HEK293 (cell line): ENCODE measurements around the gene MYRIP.

Experiments used
- CTCF ChIA-PET: fragments of 350-600 bp; formaldehyde crosslinking; extraction: SDS; loops from one replicate; lab custom pipeline; 2021; ENCODE audit warnings: antibody characterized with exemption; lab: Yijun Ruan, JAX
- POLR2A ChIA-PET: fragments of 300-600 bp; formaldehyde crosslinking; extraction: SDS; loops from one replicate; lab custom pipeline; 2020; ENCODE audit warnings: antibody characterized with exemption, inconsistent platforms; lab: Yijun Ruan, JAX
- H3K27ac ChIP-seq: fragments of 200-500 bp; sonication (Bioruptor generic); 2 replicates; pipeline ENCODE4 v1.5.1; 2014; ENCODE audit warnings: low read depth, low read length, control low read depth, inconsistent platforms; ENCODE audit errors: extremely low read depth
- H3K36me3 ChIP-seq, 2 experiments: fragments of 200-500 bp in 1 of 2; sonication (Bioruptor generic) in 1 of 2; 1 replicate in 1 of 2; 2 replicates in 1 of 2; pipeline ENCODE4 v1.5.1; 2014 to 2017; ENCODE audit warnings: inconsistent platforms in 2 of 2, low read length in 2 of 2; ENCODE audit not compliant: control insufficient read depth in 2 of 2, insufficient read depth in 1 of 2
- H3K4me1 ChIP-seq: fragments of 200-500 bp; sonication (Bioruptor generic); 2 replicates; pipeline ENCODE4 v1.5.1; 2014; ENCODE audit warnings: mild to moderate bottlenecking, low read length, inconsistent platforms; ENCODE audit not compliant: control insufficient read depth, insufficient read depth
- H3K4me3 ChIP-seq: 2 replicates; pipeline ENCODE4 v1.5.1; 2011; ENCODE audit warnings: low read depth, mild to moderate bottlenecking, control low read depth, low read length, moderate library complexity
- H3K9me3 ChIP-seq: fragments of 200-500 bp; sonication (Bioruptor generic); 2 replicates; pipeline ENCODE4 v1.5.1; 2014; ENCODE audit warnings: low read depth, low read length, inconsistent platforms; ENCODE audit not compliant: control insufficient read depth, insufficient read depth
- ELK4 ChIP-seq: IDR thresholded peaks from 2 replicates; pipeline ENCODE4 v1.6.1; 2011; ENCODE audit warnings: mild to moderate bottlenecking, low read depth, low read length, borderline replicate concordance
- KLF10 ChIP-seq: fragments of 450-650 bp; IDR thresholded peaks from 2 replicates; pipeline ENCODE4 v1.5.1; 2018; ENCODE audit warnings: missing biosample characterization, mild to moderate bottlenecking, missing genetic modification characterization
- MEIS1 ChIP-seq: sonication (generic); formaldehyde crosslinking; IDR thresholded peaks from 2 replicates; pipeline ENCODE4 v1.8.1; 2022; ENCODE audit warnings: missing genetic modification reagents, mild to moderate bottlenecking, borderline replicate concordance
- OVOL3 ChIP-seq: fragments of 450-650 bp; formaldehyde crosslinking; IDR thresholded peaks from 2 replicates; pipeline ENCODE4 v1.5.1; 2016; ENCODE audit warnings: missing biosample characterization, missing genetic modification characterization
- PATZ1 ChIP-seq: fragments of 450-650 bp; formaldehyde crosslinking; IDR thresholded peaks from 2 replicates; pipeline ENCODE4 v1.5.1; 2016; ENCODE audit warnings: missing biosample characterization, missing genetic modification characterization
- PRDM6 ChIP-seq: fragments of 450-650 bp; formaldehyde crosslinking; IDR thresholded peaks from 2 replicates; pipeline ENCODE4 v1.5.1; 2017; ENCODE audit warnings: missing biosample characterization, missing genetic modification characterization
- ZBTB17 ChIP-seq: fragments of 450-650 bp; formaldehyde crosslinking; IDR thresholded peaks from 2 replicates; pipeline ENCODE4 v1.5.1; 2016; ENCODE audit warnings: missing biosample characterization, missing genetic modification characterization
- ZBTB48 ChIP-seq: fragments of 450-650 bp; formaldehyde crosslinking; IDR thresholded peaks from 2 replicates; pipeline ENCODE4 v1.5.1; 2016; ENCODE audit warnings: missing biosample characterization, missing genetic modification characterization
- ZNF2 ChIP-seq: fragments of 450-650 bp; formaldehyde crosslinking; IDR thresholded peaks from 2 replicates; pipeline ENCODE4 v1.5.1; 2016; ENCODE audit warnings: missing biosample characterization, missing genetic modification characterization
- ZNF266 ChIP-seq: fragments of 450-650 bp; formaldehyde crosslinking; IDR thresholded peaks from 2 replicates; pipeline ENCODE4 v1.5.1; 2016; ENCODE audit warnings: missing biosample characterization, missing genetic modification characterization, low read depth
- ZNF366 ChIP-seq: fragments of 450-650 bp; formaldehyde crosslinking; conservative IDR thresholded peaks from 2 replicates; pipeline ENCODE4 v1.5.1; 2016; ENCODE audit warnings: missing biosample characterization, missing genetic modification characterization
- ZNF514 ChIP-seq: fragments of 450-650 bp; formaldehyde crosslinking; IDR thresholded peaks from 2 replicates; pipeline ENCODE4 v1.5.1; 2016; ENCODE audit warnings: missing biosample characterization, missing genetic modification characterization
- ZNF596 ChIP-seq: fragments of 450-650 bp; IDR thresholded peaks from 2 replicates; pipeline ENCODE4 v1.5.0; 2018; ENCODE audit warnings: missing biosample characterization, mild to moderate bottlenecking, missing genetic modification characterization, moderate library complexity
- ZNF621 ChIP-seq: fragments of 450-650 bp; formaldehyde crosslinking; IDR thresholded peaks from 2 replicates; pipeline ENCODE4 v1.5.1; 2017; ENCODE audit warnings: missing biosample characterization, missing genetic modification characterization
- ZNF654 ChIP-seq: fragments of 450-650 bp; formaldehyde crosslinking; IDR thresholded peaks from 2 replicates; pipeline ENCODE4 v1.5.1; 2016; ENCODE audit warnings: low read depth, missing biosample characterization, missing genetic modification characterization
- ZNF660 ChIP-seq: fragments of 450-650 bp; IDR thresholded peaks from 2 replicates; pipeline ENCODE4 v1.5.1; 2018; ENCODE audit warnings: missing biosample characterization, mild to moderate bottlenecking, missing genetic modification characterization
- ZSCAN23 ChIP-seq: fragments of 450-650 bp; formaldehyde crosslinking; IDR thresholded peaks from 2 replicates; pipeline ENCODE4 v1.5.1; 2016; ENCODE audit warnings: missing biosample characterization, missing genetic modification characterization
- ZXDB ChIP-seq: fragments of 450-650 bp; formaldehyde crosslinking; IDR thresholded peaks from 2 replicates; pipeline ENCODE4 v1.5.1; 2016; ENCODE audit warnings: missing biosample characterization, missing genetic modification characterization
- TF ChIP-seq, protein P1 (sequence below): fragments of 450-650 bp; formaldehyde crosslinking; IDR thresholded peaks from 2 replicates; pipeline ENCODE4 v1.5.1; 2016; ENCODE audit warnings: missing biosample characterization, missing genetic modification characterization
- TF ChIP-seq, protein P2 (sequence below): fragments of 450-650 bp; formaldehyde crosslinking; IDR thresholded peaks from 2 replicates; pipeline ENCODE4 v1.5.1; 2016; ENCODE audit warnings: missing biosample characterization, missing genetic modification characterization
- TF ChIP-seq, protein P3 (sequence below): fragments of 450-650 bp; formaldehyde crosslinking; IDR thresholded peaks from 2 replicates; pipeline ENCODE4 v1.5.1; 2016; ENCODE audit warnings: missing biosample characterization, missing genetic modification characterization

The MYRIP gene

DNA sequence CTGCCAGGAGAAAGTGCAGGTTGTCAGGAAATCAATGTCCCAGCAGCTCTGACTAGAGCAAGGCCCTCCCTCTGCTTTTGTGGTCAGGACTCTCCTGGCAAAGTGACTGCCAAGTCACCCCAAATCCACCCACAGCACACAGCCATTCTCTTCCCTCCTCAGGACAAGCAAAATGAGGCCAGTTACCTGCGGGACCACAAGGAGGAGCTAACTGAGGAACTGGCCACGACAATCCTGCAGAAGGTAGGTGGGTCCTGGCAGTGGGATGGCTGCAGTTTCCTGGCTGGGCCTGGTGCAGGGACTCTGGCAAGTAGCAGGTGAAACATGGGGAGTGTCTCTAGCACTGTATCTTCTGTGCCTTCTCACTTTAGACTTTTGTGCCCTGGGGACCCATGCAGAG is 357.6 kb downstream of the MYRIP start:
- POLR2A ChIA-PET = no interaction called here
- Histone ChIP-seq H3K4me3 (no peak overlapping the region), H3K9me3 (no peaks in the 10 kb centered on the region), H3K36me3 (no peaks in the 10 kb centered on the region), H3K4me1 (no peaks in the 10 kb centered on the region), H3K27ac (no peak overlapping the region)
- TF ChIP-seq OVOL3 (tag by site-specific recombination) = no peak
- TF ChIP-seq ZBTB48 = no peak
- no peak for TF ChIP-seq ELK4
- no peak for TF ChIP-seq ZNF266 (tag by site-specific recombination)
- no peak for TF ChIP-seq ZBTB17 (tag by site-specific recombination)
- no peak for TF ChIP-seq ZNF621
- CTCF ChIA-PET = interaction anchor here (2.9 kb wide), 1 partner anchor 12 kb away, joined by 13 read pairs; no protein-coding TSS in a partner anchor

DNA sequence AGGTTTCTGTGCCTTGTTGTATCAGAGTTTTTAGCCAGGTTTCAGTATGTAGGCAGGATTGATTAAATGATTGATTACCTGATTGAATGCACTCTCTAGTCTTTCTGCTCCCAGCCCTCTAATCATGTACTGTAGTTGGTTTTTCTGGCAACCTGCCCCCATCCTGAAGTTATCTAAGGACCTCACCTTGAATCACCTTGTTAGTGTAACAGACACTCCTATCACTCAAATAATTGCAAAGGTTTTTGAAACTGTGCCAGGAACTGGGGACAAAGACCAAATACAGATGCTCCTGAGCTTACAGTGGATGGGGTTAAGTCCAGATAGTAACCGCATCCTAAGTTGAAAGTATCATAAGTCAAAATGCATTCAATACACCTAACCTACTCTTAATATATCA is 358.5 kb downstream of the MYRIP start:
- POLR2A ChIA-PET = no interaction called here
- Histone ChIP-seq H3K4me1 (no peaks in the 10 kb centered on the region), H3K9me3 (no peaks in the 10 kb centered on the region), H3K36me3 (no peaks in the 10 kb centered on the region), H3K27ac (no peak overlapping the region), H3K4me3 (no peak overlapping the region)
- TF ChIP-seq ZNF514 (tag by site-specific recombination) (no peak), ZNF654 (tag by site-specific recombination) (no peak), KLF10 (no peak), MEIS1 (CRISPR knock-in tag) (no peak), ZSCAN23 (tag by site-specific recombination) (no peak), ZNF366 (tag by site-specific recombination) (no peak), ZNF266 (tag by site-specific recombination) (no peak), ZNF596 (tag by site-specific recombination) (no peak), ZNF2 (no peak)
- TF ChIP-seq, protein P1, sequence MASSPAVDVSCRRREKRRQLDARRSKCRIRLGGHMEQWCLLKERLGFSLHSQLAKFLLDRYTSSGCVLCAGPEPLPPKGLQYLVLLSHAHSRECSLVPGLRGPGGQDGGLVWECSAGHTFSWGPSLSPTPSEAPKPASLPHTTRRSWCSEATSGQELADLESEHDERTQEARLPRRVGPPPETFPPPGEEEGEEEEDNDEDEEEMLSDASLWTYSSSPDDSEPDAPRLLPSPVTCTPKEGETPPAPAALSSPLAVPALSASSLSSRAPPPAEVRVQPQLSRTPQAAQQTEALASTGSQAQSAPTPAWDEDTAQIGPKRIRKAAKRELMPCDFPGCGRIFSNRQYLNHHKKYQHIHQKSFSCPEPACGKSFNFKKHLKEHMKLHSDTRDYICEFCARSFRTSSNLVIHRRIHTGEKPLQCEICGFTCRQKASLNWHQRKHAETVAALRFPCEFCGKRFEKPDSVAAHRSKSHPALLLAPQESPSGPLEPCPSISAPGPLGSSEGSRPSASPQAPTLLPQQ (tag by site-specific recombination) = no peak
- TF ChIP-seq, protein P2, sequence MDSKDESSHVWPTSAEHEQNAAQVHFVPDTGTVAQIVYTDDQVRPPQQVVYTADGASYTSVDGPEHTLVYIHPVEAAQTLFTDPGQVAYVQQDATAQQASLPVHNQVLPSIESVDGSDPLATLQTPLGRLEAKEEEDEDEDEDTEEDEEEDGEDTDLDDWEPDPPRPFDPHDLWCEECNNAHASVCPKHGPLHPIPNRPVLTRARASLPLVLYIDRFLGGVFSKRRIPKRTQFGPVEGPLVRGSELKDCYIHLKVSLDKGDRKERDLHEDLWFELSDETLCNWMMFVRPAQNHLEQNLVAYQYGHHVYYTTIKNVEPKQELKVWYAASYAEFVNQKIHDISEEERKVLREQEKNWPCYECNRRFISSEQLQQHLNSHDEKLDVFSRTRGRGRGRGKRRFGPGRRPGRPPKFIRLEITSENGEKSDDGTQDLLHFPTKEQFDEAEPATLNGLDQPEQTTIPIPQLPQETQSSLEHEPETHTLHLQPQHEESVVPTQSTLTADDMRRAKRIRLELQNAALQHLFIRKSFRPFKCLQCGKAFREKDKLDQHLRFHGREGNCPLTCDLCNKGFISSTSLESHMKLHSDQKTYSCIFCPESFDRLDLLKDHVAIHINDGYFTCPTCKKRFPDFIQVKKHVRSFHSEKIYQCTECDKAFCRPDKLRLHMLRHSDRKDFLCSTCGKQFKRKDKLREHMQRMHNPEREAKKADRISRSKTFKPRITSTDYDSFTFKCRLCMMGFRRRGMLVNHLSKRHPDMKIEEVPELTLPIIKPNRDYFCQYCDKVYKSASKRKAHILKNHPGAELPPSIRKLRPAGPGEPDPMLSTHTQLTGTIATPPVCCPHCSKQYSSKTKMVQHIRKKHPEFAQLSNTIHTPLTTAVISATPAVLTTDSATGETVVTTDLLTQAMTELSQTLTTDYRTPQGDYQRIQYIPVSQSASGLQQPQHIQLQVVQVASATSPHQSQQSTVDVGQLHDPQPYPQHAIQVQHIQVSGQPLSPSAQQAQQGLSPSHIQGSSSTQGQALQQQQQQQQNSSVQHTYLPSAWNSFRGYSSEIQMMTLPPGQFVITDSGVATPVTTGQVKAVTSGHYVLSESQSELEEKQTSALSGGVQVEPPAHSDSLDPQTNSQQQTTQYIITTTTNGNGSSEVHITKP (tag by site-specific recombination) = no peak
- CTCF ChIA-PET = interaction anchor here (0.5 to 3.7 kb wide), 2 partner anchors 11 to 467 kb away, joined by 4 to 15 read pairs; no protein-coding TSS in a partner anchor

GRCh38 chr3:40169983-40170382 is 360.6 kb downstream of the MYRIP start:
- POLR2A ChIA-PET = no interaction called here
- CTCF ChIA-PET = interaction anchor here (0.6 to 3.7 kb wide), 3 partner anchors 9 to 463 kb away, joined by 3 to 15 read pairs (median 3); no protein-coding TSS in a partner anchor
- TF ChIP-seq ZXDB (tag by site-specific recombination) (no peak), ZNF596 (tag by site-specific recombination) (no peak), PRDM6 (tag by site-specific recombination) (no peak), ZNF660 (tag by site-specific recombination) (no peak), PATZ1 (tag by site-specific recombination) (no peak)
- TF ChIP-seq, protein P3, sequence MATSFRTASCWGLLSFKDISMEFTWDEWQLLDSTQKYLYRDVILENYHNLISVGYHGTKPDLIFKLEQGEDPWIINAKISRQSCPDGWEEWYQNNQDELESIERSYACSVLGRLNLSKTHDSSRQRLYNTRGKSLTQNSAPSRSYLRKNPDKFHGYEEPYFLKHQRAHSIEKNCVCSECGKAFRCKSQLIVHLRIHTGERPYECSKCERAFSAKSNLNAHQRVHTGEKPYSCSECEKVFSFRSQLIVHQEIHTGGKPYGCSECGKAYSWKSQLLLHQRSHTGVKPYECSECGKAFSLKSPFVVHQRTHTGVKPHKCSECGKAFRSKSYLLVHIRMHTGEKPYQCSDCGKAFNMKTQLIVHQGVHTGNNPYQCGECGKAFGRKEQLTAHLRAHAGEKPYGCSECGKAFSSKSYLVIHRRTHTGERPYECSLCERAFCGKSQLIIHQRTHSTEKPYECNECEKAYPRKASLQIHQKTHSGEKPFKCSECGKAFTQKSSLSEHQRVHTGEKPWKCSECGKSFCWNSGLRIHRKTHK = no peak
- H3K27ac ChIP-seq = no peak overlapping the region
- H3K4me1 ChIP-seq = no peaks in the 10 kb centered on the region; the same call in 1 of the 2 replicates
- no peaks in the 10 kb centered on the region for H3K9me3 ChIP-seq
- H3K36me3 ChIP-seq = no peaks in the 10 kb centered on the region
- H3K4me3 ChIP-seq = no peak overlapping the region
